Glomerular endothelial cell (primary cell): ENCODE results near the gene RFTN1. TPM values are rescaled to one million over a fixed set of nuclear protein-coding genes. Genes with fewer than 3 reads are reported as not detected.

Experiments used
- DNase-seq: peaks from one replicate; pipeline ENCODE4 v3.0.0-alpha.2; 2011; ENCODE audit warnings: low read depth, low spot score; ENCODE audit errors: extremely low read depth
- total RNA-seq: library from RNA; depleted of rRNA; stranded (reverse); fragments of >200 nt; gene quantifications from 2 replicates; pipeline ENCODE4 v1.2.3, GENCODE V29; 2015

Gene RFTN1
- total RNA-seq, 1 donor from 2014 or later: 78.3 TPM

DNA sequence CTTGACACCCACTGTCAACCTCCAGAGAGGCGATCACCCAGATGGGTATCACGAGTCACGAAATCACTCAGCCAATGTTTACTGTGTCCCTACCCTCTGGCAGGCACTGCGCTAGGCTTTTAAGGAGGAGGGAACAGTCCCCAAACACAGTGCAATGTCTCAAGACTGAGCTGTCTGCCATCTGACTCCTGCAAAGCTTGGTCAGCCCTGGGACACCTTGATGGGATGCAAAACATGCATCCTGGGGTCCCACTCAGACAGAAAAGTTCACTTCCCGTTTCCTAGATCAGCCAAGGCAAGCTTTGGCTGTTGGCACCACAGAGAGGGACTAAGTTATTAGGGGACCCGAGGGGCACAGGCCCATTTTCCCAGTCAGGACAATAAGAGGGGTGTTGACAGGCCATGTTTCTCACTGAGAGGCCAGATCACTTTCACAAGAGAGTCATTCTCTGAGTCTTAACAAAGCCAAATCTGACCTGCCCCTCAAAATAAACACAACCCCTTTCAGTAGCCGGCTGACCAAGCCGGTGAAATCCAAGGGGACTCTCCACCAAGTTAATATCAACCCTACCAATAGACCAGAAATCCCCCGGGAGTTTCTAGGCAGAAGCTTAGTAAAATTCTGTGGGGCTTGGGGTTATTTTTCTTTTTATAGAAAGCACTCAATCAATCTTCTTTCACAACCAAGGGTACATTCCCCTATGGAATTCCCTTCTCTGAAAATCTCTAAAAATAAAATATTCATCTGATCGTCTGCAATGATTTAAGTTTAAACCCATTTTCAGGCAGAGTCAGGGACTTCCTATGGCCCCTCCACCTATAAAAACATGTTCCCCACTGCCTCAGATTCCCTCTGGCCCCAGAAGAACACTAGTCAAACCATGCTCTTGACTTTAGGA, 3.5 kb downstream of the RFTN1 start:
- no peak for DNase-seq

DNA sequence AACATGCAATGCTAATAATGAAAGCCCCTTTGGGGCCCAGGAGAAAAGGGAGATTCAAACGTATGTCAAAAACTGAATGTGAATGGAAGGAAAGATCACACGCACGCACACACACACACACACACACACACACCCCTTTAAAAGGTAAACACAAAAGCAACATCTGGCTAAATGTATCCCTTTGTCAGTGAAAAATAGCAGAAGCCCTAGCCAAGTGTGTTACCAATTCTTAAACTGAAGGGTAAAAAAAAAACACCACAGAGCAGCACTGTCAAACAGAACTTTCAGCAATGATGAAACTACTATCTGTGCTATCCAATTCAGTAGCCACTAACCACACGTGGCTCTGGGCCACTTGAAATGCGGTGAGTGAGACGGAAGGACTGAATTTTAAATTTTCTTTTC, 4.9 kb downstream of the RFTN1 start:
- no peak for DNase-seq

DNA sequence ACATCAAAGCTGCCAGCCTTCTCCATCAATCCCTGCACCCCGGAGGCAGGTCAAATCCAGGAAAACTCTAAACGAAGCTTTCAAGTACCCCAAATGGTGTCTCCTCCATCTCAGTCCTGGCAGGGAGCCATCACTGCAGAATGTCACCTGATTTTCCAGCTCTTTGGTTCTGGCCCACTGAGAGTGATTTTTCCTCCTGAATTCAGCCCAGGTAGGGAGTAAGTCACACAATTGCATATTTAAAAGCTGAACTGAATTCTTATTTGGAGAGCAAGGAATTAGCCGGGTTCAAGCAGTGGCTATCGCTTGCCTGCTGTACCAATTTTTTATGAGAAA, 5.3 kb downstream of the RFTN1 start:
- DNase-seq: no peak

DNA sequence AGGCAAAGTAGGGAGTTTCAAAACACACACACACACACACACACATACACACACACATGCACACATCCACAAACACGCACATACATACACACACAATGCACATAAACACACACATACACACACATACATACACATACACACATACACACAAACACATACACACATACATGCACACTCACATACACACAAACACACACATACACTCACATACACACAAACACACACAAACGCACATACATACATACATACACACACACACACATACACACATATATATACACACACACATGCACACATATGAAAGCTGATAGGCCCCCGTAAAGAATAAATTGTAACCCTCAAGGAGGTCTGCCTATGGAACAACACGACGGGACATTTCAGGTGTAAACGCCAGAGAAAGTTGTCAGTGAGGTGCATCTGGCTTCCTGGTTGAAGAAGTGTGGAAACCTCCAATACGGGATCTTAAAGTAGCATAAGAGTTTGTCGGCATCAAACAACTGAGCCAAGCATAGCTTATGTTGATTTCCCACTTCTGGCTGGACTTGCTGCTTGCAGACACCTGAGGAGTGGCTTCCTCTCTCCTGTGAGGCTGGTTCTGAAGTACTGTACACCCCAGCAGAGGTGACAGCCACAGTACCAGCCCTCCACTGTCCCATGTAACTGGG, 5.8 kb downstream of the RFTN1 start:
- no peak for DNase-seq

DNA sequence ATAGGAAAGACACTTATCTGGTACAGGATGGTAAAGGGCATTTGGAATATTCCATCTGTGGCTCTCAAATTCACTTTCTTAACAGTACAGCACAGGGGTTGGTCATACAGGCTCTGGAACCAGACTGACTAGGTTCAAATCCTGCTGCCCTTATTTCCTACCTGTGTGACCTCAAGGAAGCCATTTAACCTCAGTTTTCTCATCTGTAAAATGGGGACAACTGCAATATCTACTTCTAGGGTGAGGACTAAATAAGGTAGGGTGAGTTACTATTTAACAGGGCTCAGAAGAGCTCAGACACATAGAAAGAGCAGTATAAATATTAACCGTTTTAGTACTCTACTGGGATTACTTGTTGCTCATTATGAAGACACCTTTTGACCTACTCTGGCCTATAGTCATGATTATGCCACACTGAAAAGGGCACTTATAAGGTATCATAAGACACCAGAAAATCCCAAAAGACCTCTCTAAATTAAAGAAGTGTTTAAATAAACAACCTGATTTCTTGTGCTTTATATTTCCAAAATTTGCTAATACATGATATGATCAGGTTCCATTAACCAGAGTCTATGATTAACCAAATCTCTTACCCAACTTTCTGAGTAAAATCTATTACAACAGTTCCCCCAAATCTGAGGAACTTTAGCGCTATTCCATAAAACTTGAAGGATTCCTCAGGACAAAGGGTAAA, 6.5 kb downstream of the RFTN1 start:
- DNase-seq: no peak

DNA sequence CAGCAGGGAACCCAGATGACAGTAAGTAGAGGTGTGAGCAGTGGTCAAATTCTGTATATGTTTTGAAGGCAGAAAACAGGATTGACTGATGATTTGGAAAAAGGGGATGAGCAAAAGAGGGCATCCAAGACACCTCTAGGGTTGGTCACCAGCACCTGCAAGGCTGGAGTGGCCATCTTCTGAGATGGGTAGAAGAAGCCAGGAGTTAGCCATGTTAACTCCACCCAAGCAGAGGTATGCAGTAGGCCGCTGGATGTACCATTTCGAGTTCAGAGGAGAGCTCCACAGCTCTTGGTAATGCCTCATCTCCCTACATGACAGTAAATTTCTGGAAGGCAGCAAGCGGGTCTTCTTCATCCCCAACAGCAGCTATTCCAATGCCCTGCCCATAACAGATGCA, 7.0 kb downstream of the RFTN1 start:
- DNase-seq: no peak

DNA sequence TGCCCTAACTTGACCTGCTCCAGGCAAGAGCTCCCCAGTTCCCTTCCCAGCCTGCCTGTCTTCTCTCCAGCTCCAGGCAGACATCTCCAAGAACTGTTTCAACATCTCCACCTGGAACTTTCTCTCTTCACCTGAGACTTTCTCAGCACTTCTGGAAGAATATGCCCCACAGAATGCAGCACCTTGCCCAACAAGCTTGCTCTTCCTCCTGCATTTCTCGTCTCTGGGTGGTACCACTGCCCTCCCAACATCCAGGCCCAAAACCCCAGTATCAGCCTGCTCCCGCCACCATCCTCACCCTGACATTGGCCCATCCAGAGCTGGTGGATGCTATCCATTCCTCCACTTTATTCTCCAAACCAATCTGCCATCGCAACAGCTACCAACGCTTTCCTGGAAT, 8.8 kb downstream of the RFTN1 start:
- no peak for DNase-seq

DNA sequence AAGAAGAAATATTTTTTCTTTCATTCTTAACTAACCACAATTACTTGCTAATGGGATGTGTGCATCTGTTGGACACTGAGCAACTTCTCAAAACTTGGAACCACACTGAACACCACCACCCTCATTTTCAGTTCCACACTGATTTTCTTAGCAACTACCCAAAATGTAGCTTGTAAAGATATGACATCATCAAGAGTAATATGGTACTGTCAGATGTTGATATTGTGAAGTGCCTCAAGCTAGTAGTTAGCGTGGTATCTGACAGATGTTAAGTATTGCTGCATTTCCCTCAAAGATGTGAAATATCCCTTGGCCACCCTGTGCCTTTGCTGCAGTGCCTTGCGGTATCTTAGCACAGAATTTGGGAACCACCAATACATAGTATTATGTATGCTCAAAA, 9.3 kb downstream of the RFTN1 start:
- DNase-seq: no peak

DNA sequence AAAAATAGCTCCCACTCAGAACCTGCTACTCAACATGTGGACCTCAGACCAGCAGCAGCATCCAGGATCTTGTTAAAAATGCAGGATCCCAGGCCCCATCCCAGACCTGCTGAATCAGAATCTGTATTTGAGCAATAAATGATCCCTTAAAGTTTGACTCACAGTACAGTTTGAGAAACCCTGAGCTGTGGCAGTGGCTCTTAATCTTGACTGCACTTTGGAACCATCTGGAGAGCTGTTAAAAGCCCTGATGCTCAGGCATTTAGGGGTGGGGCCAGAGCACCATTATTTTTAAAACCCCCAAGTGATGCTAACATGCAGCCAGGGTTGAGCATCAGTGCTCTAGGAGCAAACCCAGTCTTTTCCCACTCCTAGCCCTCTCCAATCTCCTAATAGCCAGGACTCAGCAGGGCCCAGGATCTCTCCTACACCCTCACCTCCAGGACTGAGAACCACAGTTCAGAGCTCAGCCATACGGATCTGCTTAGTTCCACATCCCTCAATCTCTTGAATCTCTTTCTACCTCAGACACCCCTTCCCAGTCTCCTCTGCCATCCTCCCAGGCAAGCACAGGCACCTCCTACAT, 10.2 kb downstream of the RFTN1 start:
- DNase-seq: no peak

DNA sequence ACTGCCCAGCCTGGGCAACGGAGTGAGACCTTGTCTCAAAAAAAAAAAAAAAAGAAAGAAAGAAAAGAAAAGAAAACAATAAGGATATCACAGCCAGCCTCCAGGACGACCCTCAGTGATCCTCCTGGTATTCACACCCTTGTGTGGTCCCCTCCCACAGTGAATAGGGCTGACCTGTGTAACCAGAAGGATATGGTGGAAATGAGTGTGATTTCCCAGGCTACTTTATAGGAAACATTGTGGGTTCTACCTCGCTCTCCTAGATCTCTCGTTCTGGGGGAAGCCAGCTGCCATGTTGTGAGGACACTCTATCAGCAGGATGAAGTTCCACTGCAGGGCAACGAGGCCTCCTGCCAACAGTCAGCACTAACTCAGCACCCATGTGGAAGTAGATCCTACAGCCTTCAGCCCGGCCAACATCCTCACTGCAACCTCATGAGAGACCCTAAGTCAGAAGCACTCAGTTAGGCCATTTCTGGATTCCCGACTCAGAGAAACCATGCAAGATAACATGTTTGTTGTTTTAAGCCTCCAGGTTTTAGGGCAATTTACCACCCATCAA, 11.1 kb downstream of the RFTN1 start:
- DNase-seq: no peak

DNA sequence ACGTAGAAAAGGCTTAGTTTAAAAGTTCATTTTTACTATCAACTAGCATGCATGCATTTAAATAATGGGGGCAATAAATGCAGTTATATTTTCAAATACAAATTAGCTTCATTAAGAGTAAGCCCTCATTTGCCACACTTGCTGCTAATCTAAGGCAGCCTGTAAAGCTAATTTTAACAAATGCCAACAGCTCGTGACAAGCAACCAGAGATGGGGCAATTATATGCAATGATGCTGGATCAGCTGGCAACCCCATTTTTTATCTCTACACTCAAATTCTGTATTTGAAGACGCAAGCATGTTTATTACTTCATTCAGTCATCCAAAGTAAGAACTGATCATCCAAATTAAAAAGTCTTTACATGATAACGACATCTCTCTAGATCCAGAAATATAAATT, 12.1 kb downstream of the RFTN1 start:
- DNase-seq: no peak

DNA sequence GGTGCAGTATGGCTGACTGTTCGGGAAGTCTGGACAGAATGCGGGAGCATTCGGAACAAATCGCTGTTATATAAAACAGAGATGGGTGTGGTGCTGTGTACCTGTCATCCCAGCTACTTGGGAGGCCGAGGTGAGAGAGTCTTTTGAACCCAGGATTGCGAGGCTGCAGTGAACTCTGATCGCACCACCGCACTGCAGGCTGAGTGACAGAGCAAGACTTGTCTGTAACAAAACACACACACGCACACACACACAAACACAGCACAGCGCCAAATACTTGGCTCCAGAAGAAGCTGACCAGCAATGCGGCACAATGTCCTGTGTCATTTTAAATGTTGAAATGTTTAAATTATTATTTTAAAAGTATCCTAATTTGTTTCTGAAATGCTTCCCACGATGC, 12.6 kb downstream of the RFTN1 start:
- DNase-seq: no peak

DNA sequence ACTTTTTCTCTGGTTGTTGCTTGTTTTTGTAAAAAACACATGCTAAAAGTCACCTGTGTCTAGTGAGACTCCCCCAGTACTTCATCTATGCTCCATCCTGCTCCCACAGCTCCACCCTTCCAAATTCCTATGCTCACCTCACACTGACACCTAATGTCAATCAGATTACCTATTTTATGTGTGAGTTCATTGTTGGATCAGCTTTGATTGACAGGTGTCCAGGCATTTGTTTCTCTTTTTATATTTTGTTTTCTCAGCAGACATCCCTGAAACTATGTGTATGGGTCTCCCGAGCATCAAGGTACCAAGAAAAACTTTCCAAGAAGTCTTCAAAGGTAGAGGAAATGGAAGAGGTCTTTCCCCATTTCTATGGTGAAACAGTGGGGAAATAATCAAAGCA, 13.4 kb downstream of the RFTN1 start:
- no peak for DNase-seq

DNA sequence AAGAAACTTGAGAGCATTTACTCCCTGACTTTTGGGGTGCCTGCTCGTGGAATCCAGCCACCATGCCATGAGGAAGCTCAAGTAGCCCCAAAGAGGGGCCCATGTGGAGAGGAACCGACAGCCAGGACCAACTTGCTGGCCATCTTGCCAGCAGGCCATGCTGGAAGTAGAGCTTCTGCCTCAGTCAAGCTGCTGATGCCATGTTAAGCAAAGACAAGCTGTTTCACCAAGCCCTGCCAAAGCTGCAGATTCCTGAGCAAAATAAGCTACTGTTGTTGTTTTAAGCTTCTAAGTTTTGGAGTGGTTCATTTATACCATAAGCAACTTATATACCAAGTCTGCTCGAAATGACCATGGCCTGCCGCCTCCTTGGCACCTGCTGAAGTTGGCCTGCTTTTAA, 14.1 kb downstream of the RFTN1 start:
- DNase-seq: no peak

DNA sequence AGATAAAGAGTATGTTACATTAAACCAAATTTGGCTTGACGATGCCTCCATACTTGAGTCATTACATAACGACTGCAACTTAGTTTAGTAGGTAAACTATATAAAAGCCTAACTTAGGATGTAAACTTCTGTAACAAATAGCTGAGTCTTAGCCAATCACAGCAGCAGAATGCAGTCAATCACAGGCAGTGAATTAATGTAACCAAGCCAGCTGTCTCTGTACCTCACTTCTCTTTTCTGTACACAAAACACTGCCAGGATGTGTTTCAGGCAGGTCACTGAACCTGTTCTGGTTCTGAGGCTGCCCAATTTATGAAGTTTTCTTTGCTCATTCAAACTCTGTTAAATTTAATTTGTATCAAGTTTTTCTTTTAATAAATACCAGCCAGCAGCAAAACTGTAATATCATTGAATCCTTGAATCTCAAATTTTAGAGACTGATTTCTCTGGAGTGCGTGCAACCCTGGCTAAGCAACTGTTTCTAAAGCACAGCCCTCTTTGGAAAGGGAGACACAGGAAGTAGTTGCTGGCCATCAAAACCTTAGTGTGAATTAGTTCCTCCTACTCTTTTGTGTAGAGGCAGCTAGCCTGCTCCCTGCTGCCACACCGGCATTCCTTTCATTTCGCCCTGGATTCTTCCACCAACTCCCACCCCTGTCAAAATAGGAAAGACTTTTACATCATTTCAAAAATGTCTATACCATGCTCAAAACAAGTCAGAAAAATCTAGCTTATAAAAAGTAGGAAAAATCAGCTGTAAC, 15.2 kb downstream of the RFTN1 start:
- no peak for DNase-seq

DNA sequence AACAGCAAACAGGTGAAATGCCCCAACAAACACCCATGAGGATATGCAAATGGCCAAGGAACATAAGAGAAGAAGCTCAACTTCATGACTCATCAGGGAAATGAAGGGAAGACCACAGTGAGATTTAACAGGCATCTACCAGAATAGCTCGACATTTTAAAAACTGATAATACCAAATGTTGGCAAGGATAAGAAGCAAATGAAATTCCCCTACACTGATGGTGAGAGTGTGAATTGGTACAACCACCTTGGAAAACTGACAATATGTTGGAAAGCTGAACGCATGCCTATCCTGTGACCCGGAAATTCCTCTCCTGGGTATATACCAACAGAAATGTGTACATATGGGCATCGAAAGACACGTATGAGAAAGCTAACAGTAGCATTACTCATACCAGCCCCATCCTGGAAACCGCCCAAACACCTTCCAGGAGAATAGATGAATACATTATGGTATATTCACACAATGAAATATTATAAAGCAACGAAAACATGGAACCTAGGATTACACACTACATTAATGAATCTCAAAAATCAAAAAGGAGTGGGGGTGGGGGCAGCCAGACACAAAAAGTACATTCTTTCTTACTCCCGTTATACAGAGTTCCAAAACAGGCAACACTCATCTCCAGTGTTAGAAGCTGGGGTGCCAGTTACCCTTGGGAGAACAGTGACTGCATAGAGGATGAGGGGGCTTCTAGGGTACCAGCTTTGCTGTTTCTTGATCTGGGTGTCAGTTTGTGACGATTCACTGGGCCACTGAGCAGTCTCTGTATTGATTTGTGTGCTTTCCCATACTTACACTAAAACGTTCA, 16.9 kb downstream of the RFTN1 start:
- no peak for DNase-seq

DNA sequence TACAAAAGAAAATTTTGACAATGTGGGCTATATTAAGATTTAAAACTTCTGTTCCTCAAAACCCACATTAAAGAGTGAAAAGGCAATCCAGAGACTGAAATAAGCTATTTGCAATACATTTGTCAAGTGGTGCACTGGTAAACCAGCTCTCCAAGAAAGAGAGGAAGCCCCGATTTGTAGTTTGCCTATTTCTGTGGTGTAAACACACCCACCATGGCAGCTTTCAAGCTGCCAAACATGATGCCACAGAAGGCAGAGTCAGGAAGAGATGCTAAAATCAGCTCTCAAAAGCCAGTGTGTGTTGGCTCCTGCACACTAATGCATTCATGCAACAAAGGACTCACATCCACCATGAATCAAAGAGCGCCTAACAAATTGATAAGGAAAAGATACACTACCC, 17.5 kb downstream of the RFTN1 start:
- no peak for DNase-seq

DNA sequence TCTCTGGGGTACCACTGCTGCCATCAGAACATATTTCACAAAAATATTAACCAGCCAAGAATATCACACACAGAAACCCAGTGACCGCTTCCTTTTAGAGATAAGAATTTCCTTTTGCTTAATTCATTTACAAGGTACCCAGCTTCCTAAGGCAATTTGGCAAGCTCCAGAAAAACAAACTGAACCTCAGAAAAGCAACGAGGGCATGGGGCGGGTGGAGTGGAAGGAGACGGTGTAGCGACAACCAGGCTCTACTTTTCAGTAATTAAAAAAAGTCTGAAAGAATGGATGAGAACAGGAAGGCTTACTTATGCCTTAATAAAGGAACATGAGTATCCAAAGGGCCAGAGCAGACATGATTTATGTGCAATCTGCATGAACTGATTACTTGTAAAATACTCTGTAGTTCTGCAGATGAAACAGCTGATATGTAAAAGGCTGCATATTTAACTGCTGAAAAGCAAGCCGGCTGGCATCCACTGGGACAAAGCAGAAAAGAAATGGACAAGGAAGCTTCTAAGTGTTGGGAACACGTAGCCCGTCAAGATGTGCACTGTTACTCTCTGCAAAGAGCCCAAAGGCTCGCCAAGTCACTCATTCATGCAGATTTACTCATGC, 18.6 kb downstream of the RFTN1 start:
- no peak for DNase-seq

DNA sequence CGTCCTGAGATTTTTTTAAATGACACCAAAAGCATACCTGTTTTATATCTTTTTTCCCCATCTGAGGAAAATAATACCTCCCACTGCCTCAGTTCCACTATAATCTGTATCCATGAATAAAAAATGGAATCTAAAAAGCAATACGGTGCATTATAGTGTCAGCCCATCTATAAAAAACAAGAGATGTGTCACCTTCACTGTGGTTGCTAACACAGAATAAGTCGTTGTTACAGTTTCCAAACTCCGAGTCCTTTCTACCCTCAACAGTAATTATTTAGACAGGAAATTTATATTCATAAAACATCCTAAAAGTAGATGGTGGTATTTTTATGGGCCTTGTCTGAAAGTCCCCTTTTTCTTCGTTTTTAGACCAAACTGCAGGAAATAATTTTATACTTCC, 19.4 kb downstream of the RFTN1 start:
- no peak for DNase-seq
